Measurements from ENCODE around the gene HNF4A. TPM values are rescaled to one million over a fixed set of nuclear protein-coding genes. Genes with fewer than 3 reads are reported as not detected.

Gene HNF4A
- polyA plus RNA-seq (2011; rRNA removed) (0.04 TPM in 1 of 2 replicates, not detected in the other), polyA minus RNA-seq (2011; rRNA and poly(A)+ RNA removed) (not detected in 2 replicates)

- peaks cover 14% of the 10 kb centered on the region for H3K27me3 ChIP-seq (ENCODE audit: control insufficient read depth, insufficient read depth, low read length)
- CTCF ChIA-PET: no interaction called here
- no peak within 1 kb of the TSS for H3K4me3 ChIP-seq (ENCODE audit: low read depth, low read length)
- no peak within 1 kb of the TSS for H3K27ac ChIP-seq (ENCODE audit: low read depth, low read length)
- DNase-seq (ENCODE audit: low read depth, low spot score): no peak
- POLR2A ChIA-PET: no interaction called here
- no peak for TF ChIP-seq CTCF (IDR thresholded peaks at IDR 0.05; ENCODE audit: low read depth, low read length)
- no peaks in the 10 kb centered on the region for H3K9me3 ChIP-seq (ENCODE audit: control insufficient read depth, insufficient read depth, low read length)
Observed at GRCh38 chr20:44355498-44356352, at the start of gene HNF4A. Gene HNF4A, plus strand, starts transcription at chr20:44355699. Its CDS starts 106 bp downstream, at chr20:44355805.

GRCh38 chr20:44306927-44307326 is 48.6 kb upstream of the HNF4A start:
- CTCF ChIA-PET: interaction anchor here (10.3 kb wide), 1 partner anchor 91 kb away, joined by 287 read pairs; no protein-coding TSS in a partner anchor
- Histone ChIP-seq H3K27ac (ENCODE audit: low read depth, low read length) (no peak overlapping the region), H3K27me3 (ENCODE audit: control insufficient read depth, insufficient read depth, low read length) (no peaks in the 10 kb centered on the region), H3K9me3 (ENCODE audit: control insufficient read depth, insufficient read depth, low read length) (peaks cover 6% of the 10 kb centered on the region; the same call in 1 of the 2 replicates), H3K4me3 (ENCODE audit: low read depth, low read length) (no peak overlapping the region)
- no peak for DNase-seq (ENCODE audit: low read depth, low spot score)
- POLR2A ChIA-PET: no interaction called here
- no peak for TF ChIP-seq CTCF (IDR thresholded peaks at IDR 0.05; ENCODE audit: low read depth, low read length)

GRCh38 chr20:44309763-44310663 is 45.5 kb upstream of the HNF4A start:
- no peaks in the 10 kb centered on the region for H3K27me3 ChIP-seq (ENCODE audit: control insufficient read depth, insufficient read depth, low read length)
- ChIA-PET POLR2A (interaction anchor here (1.5 to 1.6 kb wide), 2 partner anchors 91 to 93 kb away, joined by 3 read pairs; no protein-coding TSS in a partner anchor), CTCF (interaction anchor here (0.8 to 10.3 kb wide), 20 partner anchors 10 to 193 kb away, joined by 4 to 287 read pairs (median 8); partner anchors contain the start of genes GDAP1L1, OSER1 and TTPAL)

More at GRCh38 chr20:44309763-44310663, 45.5 kb upstream of the HNF4A start:
- peak overlapping the region; percentile 99 for H3K4me3 ChIP-seq (ENCODE audit: low read depth, low read length)
- peak; percentile 26 for DNase-seq (ENCODE audit: low read depth, low spot score)
- peaks cover 6% of the 10 kb centered on the region; the same call in 1 of the 2 replicates for H3K9me3 ChIP-seq (ENCODE audit: control insufficient read depth, insufficient read depth, low read length)
- no peak for TF ChIP-seq CTCF (IDR thresholded peaks at IDR 0.05; ENCODE audit: low read depth, low read length)
- peak overlapping the region; percentile 31 for H3K27ac ChIP-seq (ENCODE audit: low read depth, low read length)

Data from AG04450 (cell line).